ENCODE measurements around the gene GSG1L.
"Not testable (repeated sequence)": the region's sequence is repeated elsewhere in the genome, so short reads cannot be mapped to it uniquely, and the experiment has no call there.

GSG1L gene

GRCh38 chr16:27980919-27981700 is 82.4 kb downstream of the GSG1L start:
- DNase-seq (ENCODE audit: low read depth in 2 of 2), result no peak

GRCh38 chr16:27980076-27980775 is 83.3 kb downstream of the GSG1L start:
- no peak for DNase-seq (ENCODE audit: low read depth in 2 of 2)

DNA sequence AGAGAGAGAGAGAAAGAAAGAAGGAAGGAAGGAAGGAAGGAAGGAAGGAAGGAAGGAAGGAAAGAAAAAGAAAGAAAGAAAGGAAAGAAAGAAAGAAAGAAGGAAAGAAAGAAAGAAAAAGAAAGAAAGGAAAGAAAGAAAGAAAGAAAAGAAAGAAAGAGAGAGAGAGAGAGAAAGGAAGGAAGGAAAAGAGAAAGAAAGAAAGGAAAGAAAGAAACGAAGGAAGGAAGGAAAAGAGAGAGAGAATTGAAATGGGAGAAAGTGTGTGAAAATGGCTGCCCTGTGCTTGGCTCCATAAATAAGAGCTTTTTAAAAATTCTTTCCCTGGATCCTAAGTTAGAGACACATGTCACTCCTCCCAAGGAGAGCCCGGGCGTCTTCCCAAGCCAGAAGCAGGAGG is 83.8 kb downstream of the GSG1L start:
- not testable (repeated sequence) for DNase-seq (ENCODE audit: low read depth in 2 of 2)

- no peak for DNase-seq (ENCODE audit: low read depth in 2 of 2)
Observed at GRCh38 chr16:27978876-27979275, 84.6 kb downstream of the GSG1L start.

- DNase-seq (ENCODE audit: low read depth in 2 of 2), result no peak
Observed at GRCh38 chr16:27977966-27978365, 85.5 kb downstream of the GSG1L start.

GRCh38 chr16:27976990-27977389 is 86.5 kb downstream of the GSG1L start:
- DNase-seq (ENCODE audit: low read depth in 2 of 2), result no peak

DNA sequence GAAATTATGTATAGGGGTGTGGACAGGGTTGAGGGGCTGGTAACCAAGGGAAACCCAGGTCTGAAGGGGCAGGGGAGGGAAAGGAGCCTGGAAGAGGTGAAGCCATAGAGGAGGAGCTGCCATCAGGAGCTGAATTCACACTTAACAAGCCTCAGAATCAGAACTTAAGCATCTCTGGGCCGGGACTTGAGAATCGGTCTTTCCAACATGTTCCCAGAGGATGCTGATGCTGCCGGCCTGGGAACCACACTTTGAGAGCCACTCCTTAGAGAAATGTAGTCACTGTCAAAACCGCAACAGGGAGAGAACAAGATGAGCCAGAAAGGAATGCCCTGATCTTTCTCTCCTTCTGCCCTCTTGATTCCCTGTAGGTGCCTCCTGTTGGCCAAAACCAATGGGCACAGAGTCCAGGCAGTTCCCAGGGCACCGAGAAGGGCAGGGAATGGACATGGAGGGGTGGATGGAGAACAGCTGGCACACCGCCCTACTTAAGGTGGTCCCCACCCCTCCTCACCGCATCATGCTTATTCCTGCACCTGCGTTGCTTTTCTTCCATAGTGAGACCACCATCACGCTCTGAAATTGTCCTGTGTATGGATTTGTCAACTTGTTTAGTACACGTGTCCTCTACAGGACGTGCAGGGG is 88.5 kb downstream of the GSG1L start:
- DNase-seq (ENCODE audit: low read depth in 2 of 2), result no peak

- DNase-seq (ENCODE audit: low read depth in 2 of 2), result no peak
Observed at GRCh38 chr16:27973678-27974077, 89.8 kb downstream of the GSG1L start.

DNA sequence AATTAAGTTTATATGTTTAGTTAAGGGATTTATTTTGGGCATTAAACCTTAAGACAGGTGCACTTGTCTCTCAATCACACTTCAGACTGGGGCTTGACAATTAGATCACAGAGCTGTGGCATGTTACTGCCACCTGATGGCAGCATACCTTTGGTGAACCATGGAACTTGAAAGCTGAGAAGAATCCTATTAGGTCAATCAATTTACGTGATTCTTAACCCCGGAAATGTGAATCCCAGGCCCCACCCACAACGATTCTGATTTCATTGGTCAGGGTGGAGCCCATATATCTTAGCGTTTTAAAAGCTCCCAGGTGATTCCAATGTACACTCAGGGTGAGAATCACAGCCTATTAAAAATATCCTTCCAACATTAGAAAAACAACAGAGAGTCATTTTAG is 91.0 kb downstream of the GSG1L start:
- peak; percentile 13 to 20 for DNase-seq (ENCODE audit: low read depth in 2 of 2)

- DNase-seq (ENCODE audit: low read depth in 2 of 2), result no peak
Observed at GRCh38 chr16:27969574-27969973, 93.9 kb downstream of the GSG1L start.

GRCh38 chr16:27967169-27967568 is 96.3 kb downstream of the GSG1L start:
- DNase-seq (ENCODE audit: low read depth in 2 of 2), result no peak

GRCh38 chr16:27966756-27967155 is 96.8 kb downstream of the GSG1L start:
- DNase-seq (ENCODE audit: low read depth in 2 of 2), result no peak

- no peak for DNase-seq (ENCODE audit: low read depth in 2 of 2)
Observed at GRCh38 chr16:27965801-27966200, 97.7 kb downstream of the GSG1L start.

DNA sequence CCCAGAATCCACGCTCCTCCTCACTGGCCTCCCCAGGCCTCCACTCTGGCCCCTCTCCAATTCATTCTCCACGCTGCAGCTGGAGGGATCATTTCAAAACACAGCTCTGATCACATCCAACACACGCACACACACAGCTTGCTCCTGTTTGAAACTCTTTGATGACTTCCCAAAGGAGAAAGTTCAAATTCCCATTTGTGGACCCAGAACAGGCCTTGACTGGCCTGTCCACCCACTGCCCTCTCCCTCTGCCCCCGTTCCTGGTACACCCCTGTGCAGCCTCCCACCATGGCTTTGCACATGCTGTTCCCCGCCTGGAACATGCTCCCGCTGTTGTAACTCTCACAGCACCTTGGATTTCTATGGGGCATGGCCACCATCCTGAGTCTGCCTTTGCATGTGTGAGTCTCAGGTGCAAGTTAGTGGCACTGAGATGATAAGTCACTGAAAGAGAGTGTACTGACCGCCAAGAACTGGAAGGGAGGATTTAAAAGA is 100.0 kb downstream of the GSG1L start:
- no peak for DNase-seq (ENCODE audit: low read depth in 2 of 2)

- no peak for DNase-seq (ENCODE audit: low read depth in 2 of 2)
Observed at GRCh38 chr16:27962197-27962596, 101.3 kb downstream of the GSG1L start.

DNA sequence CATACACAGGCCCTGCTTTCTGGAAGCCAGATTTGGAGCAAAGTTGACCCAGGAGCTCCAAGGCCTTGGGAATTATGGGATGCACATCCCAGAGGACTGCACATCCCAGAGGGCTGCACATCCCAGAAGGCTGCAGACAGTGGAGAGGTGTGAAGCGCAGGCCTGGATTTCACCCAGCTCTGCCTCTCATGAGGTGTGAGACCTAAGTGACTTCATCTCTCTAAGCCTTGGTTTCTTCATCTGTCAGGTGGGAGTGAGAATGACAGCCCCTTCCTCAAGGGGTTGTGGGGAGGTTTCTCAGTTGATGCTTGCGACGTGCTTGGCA is 102.3 kb downstream of the GSG1L start:
- no peak for DNase-seq (ENCODE audit: low read depth in 2 of 2)

GRCh38 chr16:27960619-27961295 is 102.8 kb downstream of the GSG1L start:
- DNase-seq (ENCODE audit: low read depth in 2 of 2), result no peak

GRCh38 chr16:27959914-27960313 is 103.6 kb downstream of the GSG1L start:
- DNase-seq (ENCODE audit: low read depth in 2 of 2), result no peak

GRCh38 chr16:27954191-27954590 is 109.3 kb downstream of the GSG1L start:
- no peak for DNase-seq (ENCODE audit: low read depth in 2 of 2)

GRCh38 chr16:27952811-27953210 is 110.7 kb downstream of the GSG1L start:
- DNase-seq (ENCODE audit: low read depth in 2 of 2), result no peak

GRCh38 chr16:27951489-27952120 is 111.9 kb downstream of the GSG1L start:
- DNase-seq (ENCODE audit: low read depth in 2 of 2), result no peak
